HTR-8/SVneo (cell line): ENCODE measurements around the gene WIPF2.

Source experiments
- DNase-seq: peaks from one replicate; pipeline ENCODE4 v3.0.0; 2011; ENCODE audit warnings: low spot score, mixed read lengths; ENCODE audit not compliant: insufficient read length
- FAIRE-seq: peaks from 2 replicates; lab custom pipeline; 2011; peaks lifted over from hg19 to GRCh38; lab: Jason Lieb, UNC

WIPF2 gene, protein sequence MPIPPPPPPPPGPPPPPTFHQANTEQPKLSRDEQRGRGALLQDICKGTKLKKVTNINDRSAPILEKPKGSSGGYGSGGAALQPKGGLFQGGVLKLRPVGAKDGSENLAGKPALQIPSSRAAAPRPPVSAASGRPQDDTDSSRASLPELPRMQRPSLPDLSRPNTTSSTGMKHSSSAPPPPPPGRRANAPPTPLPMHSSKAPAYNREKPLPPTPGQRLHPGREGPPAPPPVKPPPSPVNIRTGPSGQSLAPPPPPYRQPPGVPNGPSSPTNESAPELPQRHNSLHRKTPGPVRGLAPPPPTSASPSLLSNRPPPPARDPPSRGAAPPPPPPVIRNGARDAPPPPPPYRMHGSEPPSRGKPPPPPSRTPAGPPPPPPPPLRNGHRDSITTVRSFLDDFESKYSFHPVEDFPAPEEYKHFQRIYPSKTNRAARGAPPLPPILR

DNA sequence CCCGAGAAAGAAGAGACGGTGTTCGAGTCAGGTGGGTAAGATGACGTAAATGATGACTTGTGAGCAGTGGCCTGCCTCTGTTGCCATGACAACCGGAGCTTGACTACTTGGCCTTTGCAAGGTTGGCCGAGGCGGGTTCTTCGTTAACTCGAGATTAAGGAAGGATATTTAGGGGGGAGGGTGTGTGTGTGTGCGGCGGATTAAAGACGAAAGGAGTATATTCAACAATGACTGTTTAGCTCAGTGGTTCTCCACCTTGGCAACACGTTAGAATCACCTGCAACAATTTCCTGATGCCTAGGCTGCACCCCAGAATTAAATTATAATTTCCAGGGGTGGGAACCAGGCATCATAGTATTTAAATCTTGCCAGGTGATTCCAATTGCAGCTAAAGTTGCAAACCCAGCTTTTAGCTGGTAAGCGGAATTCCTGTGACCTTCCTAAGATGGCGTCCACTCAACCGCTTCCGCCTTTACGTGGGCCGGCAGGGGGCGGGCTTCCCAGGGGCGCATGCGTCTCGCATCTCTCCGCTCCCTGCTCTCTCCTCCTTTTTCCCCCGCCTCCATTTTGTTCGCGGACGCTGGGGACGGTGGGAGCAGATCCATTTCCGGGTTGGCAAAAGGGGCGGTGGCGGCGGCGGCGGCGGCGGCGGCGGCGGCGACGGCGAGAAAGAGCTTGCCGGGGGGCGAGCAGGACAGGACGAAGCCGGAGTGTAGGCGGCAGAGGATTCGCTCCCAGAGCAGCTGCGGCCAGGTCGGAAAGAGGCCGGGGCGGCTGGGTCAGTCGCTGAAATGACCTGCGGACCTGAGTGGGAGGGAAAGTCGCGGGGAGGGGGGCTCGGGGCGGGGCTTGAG lies at the start of gene WIPF2:
Gene WIPF2 (plus strand): TSS at position 565 of the 854 bp plus-strand sequence. CDS start 37,156 bp downstream, outside the sequence.
- peak; percentile 98 for DNase-seq
- peak; percentile 80 for FAIRE-seq

DNA sequence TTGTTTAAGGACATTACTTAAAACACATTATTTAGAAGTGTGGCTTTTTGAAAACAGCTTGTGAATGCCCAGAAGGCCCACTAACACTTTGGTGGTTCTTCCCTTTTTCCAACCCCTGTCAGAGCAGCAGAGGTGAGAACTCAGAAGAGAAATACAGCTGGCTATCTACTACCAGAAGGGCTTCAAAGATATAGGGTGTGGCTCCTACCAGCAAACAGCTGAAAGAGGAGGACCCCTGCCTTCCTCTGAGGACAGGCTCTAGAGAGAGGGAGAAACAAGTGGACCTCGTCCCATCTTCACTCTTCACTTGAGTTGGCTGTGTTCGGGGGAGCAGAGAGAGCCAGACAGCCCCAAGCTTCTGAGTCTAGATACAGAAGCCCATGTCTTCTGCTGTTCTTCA lies 48.8 kb upstream of the WIPF2 start:
- DNase-seq (no peak), FAIRE-seq (no peak)

DNA sequence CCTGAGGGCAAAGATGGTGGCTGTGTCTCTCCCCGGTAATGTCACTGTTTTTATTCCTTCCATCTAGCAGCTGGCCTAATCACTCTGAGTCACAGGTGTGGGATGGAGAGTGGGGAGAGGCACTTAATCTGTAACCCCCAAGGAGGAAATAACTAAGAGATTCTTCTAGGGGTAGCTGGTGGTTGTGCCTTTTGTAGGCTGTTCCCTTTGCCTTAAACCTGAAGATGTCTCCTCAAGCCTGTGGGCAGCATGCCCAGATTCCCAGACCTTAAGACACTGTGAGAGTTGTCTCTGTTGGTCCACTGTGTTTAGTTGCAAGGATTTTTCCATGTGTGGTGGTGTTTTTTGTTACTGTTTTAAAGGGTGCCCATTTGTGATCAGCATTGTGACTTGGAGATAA lies 47.4 kb upstream of the WIPF2 start:
- DNase-seq = no peak
- no peak for FAIRE-seq

DNA sequence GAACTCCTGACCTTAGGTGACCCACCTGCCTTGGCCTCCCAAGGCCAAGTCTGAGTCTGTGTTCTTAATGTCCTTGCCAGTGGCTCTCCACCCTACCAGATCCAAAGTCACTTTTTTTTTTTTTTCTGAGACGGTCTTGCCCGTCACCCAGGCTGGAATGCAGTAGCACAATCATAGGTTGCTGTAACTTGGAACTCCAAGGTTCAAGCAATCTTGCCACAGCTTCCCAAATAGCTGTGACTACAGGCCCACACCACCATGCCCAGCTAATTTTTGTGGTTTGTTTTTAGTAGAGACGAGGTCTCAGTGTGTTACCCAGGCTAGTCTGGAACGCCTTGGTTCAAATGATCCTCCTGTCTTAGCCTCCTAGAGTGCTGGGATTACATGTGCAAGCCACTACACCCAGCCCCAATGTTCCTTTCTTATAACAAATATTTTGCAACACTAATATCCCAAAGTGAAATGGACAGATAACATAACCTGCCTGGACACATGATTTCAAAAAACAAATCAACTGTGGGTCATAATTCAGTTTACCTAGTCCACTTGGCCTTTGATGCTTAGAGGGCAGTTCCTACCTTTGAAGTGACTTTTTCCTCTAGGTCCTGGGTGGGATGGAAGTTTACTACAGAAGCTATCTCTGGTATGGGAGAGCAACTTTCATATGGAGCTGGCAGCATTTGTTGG lies 45.9 kb upstream of the WIPF2 start:
- DNase-seq = no peak
- FAIRE-seq = no peak

DNA sequence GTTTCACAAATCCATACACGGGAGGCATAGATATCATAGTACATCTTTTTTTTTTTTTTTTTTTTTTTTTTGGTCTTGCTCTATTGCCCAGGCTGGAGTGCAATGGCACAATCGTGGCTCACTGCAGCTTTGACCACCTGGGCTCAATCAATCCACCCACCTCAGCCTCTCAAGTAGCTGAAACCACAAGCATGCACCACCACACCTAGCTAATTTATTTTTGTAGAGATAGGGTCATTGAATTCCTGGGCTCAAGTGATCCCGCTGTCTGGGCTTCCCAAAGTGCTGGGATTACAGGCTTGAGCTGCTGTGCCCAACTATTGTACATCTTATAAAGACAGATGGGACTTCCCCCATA lies 45.3 kb upstream of the WIPF2 start:
- DNase-seq (no peak), FAIRE-seq (no peak)

DNA sequence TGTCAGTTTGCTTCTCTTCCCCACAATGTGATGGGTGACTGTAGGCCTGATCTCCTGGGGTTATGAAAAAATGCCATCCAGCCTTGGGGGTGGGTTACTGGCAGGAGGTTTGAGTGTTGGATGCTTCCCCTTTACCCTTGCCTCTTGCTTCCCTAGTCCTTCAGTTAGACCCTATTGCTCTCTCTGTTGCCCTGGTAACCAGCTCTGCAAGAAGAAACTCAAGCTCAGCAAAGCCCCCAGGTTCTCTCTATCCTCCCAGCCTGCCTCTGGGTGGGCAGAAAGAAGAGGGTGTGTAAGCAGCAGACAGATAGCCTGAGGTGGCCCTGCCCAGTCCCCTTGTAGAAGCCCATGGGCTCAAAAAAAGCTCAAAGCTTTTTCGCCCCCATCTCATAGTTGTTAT lies 44.6 kb upstream of the WIPF2 start:
- DNase-seq (no peak), FAIRE-seq (no peak)

DNA sequence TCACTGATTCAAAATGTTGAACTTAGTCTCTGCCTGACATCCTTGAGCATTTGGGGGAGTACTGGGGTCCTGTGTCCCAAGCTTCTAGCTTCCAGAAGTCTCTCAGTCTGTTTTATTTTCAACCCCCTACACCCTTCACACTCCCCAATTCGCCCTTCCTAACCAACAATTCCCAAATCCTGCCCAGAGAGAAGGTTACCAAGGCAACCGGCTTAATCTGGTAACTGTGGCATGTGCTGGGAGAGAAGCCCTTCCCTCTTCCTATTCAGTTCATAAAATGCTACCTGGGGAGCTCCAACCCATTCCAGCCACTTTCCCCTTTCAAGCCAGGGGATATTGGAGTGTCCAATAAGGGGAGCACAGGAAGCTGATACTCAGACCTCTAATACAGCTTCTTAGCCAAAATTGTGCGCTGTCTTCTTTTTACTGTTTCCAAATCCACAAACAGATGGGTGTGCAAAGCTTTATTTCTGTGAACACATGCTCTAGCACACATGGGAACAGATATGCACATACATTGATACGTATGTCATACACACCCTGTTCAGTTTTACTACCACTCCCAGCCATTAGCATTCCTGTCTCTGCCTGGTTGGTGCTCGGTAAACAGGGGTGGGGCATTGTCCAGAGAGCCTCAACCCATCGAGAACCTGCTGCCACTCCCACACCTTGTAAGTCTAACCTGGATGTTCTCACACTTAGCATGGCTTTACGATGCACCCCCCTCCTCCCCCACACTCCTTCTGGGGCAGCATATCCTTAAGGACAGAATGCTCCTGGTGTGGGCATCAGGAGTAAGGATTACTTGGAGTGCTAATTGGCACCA lies 43.0 kb upstream of the WIPF2 start:
- DNase-seq = no peak
- peak; percentile 89 for FAIRE-seq

DNA sequence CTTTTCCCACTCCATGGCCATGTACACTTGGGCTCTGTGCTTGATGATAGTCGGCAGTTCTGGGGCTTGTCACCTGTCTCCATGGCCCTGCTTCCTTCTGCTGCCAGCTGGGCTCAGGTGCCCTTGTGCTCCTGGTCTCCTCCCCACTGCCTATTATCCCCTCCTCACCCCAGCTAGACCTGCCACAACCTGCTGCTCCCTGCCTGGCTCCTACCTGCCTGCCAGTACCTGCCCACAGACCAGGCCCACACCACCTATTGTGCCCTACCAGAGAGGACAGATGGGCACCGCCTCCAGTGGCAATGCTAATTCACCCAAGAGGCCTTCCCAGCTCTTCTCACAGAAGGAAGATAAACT lies 42.4 kb upstream of the WIPF2 start:
- no peak for DNase-seq
- peak; percentile 58 for FAIRE-seq

DNA sequence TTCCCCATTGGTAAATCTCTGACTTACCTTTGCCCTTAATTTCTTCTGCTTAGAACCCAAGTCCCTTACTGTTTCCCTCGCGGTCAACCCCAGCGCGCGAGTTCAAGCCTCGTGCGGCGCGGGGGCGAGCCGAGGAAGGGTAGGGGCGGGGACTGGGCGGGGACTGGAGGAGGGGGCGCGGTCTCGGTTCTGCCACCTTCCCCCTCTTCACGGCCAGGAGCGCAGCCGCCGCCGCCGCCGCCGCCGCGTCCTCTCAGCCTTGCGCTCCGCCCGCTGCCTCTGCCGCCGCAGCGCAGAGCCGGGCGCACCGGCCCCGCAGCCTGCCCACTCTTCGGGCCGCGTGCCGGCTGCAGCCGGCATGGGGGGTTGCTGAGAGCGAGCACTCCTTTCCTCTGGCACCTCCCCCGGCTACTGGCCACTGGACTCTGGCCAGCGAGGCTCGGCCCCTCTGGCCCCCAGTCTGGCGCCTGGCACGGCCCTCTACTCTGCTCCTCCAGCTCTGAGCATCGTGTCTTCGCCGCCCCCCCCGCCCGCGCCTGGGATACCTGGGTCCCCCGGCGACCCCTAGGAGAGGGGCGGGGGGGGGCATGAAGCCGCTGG lies 41.7 kb upstream of the WIPF2 start, which contains the start of gene RAPGEFL1:
Gene RAPGEFL1 (plus strand): TSS at position 196 of the 600 bp plus-strand sequence. CDS start 392 bp downstream, at position 588.
- FAIRE-seq (peak; percentile 54), DNase-seq (no peak)

DNA sequence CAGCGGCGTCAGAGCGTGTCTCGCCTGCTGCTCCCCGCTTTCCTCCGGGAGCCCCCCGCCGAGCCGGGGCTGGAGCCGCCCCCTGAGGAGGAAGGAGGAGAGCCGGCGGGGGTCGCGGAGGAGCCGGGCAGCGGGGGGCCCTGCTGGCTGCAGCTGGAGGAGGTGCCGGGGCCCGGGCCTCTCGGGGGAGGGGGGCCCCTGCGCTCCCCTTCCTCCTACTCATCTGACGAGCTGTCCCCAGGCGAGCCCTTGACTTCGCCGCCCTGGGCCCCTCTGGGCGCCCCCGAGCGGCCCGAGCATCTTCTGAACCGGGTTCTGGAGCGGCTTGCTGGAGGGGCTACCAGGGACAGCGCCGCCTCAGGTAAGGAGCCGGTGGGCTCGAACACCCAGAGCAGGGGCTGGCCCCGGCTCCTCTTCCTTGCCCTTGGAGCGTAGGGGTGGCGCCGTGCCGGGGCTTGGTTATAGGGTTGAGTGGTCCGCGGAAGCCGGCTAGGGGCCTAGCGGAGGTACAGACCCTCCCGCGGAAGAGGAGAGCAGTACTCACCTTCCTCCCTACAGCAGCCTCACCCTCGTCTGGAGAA lies 41.0 kb upstream of the WIPF2 start:
- FAIRE-seq (no peak), DNase-seq (no peak)

DNA sequence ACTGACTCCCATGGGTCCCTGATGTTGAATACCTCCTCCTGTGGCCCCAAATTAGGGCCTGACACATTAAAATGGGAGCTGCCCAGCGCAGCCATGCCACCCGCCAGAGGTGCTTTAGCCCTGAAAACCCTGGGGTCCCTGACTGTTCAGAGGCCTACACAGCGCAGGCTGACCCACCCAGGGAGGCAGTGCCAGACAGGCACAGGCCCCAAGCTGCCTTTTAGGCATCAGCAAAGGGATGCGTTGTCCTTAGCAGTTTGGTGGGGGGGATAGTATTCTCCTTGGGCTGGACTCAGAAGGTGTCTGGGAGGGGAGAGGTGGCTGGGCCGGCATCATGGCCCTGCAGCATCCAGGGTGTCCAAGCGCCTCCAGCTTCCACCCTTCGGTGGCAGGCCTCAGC lies 40.4 kb upstream of the WIPF2 start:
- DNase-seq (no peak), FAIRE-seq (no peak)

DNA sequence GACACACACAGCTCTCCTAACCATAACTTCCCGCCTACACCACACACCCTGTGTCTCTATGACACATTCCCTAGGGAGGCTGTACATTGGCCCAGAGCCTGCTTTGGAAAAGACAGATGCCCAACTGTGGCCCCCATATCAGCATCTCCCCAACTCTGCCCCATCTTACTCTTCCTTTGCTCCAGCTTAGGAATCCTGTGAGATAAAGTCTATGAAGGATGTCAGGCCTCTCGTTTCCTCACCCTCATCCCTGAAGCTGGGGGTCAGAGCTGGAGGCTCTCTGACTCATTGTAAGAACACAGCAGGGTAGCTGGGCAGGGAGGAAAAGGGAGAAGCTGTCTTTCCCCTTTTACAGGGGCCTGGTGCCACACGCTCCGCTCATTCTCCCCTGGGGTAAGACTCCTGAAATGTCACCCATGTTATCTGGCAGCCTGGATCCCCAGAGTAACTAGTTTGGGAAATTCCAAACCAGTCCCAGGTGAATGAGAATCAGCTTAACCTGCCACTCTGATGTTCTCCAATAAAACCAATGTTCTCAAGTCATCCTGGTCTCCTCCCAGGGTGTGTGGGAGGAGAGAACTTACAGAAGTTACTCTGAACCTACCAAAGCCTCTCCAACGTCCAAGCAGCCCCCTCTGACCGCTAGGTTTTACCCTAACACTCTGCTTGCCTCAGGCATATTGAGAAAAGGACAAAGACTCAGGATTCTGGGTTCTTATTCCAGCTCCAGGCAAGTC lies 39.0 kb upstream of the WIPF2 start:
- DNase-seq = peak; percentile 54

DNA sequence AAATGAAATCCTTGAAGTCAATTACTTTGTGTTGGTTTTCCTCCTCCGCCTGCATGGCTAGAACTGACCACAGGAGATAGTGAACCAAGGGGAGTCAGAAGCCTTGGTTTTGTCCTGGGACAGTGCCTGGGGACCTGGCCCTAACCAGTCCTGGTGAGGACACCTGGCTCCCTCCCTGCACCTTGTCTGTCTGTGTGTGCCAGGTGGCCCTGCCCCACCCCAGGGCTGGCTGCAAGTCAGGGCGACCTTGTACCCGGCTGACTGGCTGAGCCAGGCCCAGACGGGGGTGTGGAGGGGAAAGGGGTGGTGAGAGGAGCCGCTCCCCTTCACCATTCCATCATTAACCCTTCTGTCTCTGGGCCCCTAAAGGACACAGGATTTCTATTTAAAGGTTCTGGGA lies 38.4 kb upstream of the WIPF2 start:
- DNase-seq (no peak), FAIRE-seq (peak; percentile 42)

More for the DNA sequence above, 39.0 kb upstream of the WIPF2 start:
- FAIRE-seq = peak; percentile 20

DNA sequence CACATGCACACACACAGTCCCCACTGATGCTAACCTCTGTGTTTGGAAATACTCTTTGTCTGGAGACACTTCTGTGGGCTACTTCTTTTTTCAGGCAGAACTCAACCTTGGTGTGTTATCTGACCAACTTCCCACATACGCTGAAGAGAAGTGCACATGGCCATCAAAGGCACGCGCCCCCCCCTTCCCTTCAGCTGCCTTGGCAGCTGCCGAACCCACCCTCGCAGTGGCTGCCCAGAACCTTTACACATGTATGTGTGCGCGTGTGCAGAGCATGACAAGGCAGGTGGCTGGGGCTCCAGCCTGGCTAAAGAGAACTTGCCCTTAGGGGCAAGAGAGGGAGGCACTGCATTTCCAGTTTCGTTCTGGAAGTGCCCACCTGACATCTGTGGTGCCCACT lies 37.9 kb upstream of the WIPF2 start:
- DNase-seq = no peak
- no peak for FAIRE-seq

DNA sequence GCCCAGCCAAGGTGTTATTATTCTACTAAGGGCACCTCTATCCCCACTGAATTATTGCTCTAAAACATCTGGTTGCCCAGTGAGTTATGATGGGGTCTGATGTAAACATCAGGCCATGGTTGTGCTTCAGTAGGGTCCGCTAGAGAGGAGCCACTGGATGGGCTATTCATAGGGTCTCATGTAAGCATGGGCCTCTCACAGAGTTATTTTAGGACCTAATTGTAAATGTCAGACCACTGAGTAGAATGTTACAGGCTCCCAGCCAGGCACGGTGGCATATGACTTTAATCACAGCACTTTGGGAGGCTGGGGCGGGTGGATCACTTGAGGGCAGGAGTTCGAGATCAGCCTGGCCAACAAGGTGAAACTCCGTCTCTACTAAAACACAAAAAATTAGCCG lies 36.5 kb upstream of the WIPF2 start:
- DNase-seq = no peak
- peak; percentile 20 for FAIRE-seq

DNA sequence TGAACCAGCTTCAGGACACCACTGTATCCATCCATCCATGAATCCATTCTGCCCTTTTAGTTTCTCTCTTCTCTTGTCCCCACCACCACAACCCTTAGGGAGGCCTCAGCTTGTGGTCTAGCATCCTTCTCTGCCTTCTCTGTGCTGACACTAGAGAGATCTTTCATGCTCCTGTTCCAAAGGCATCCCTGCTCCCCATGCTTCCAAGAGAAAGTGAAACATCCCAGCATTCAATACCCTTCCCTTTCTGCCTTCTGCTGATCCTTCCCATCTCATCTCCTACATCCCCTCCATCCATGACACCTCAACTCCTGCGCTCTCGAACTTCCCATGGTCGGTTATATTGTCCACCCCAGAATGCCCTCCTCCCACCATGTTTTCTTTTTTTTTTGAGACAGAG lies 31.9 kb upstream of the WIPF2 start:
- no peak for DNase-seq
- FAIRE-seq = no peak

DNA sequence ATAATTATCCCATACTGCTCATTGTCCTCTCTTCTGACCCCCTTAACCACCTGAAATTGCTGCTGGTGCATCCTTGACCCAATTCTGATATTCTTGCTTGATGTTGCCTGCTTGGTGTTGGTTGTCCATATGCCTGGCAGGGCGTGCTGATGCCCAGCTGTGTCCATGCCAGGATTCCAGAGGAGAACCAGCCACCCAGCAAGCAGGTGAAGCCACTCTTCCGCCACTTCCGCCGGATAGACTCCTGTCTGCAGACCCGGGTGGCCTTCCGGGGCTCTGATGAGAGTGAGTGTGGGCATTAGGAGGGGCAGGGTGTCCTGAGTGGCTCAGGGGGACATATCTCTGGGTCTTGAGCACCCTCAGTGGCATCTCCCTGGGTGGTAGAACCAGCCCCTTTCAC lies 30.4 kb upstream of the WIPF2 start:
- FAIRE-seq = peak; percentile 59
- DNase-seq = no peak

DNA sequence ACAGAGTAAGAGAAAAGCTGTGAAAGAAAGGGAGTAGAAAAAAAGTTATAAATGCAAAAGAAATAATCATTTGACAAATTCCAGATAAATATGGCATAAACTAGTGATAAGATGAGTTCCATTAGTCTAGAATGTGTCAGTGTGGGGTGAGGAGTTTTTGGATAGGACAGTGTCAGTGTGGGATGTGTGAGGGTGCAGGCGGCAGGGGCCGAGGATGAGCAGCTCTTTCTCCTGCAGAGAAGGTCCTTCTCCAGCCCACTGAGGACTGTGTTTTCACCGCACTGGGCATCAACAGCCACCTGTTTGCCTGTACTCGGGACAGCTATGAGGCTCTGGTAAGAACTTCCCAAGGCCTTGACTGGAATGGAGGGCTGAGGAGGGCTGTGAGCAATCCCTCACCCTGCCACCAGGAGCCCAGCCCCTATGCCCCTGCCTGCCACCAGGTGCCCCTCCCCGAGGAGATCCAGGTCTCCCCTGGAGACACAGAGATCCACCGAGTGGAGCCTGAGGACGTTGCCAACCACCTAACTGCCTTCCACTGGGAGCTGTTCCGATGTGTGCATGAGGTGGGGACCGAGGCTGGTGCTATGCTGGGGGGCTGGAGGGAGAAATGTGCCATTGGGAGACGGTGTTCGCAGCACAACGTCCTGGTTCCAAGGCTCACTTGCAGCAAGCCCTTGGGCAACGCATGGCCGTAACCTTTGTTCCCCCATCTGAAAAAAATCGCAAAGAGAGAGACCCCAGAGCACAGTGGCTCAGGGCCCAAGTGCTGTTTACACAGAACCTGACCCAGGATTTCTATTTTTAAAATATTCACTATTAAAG lies 28.7 kb upstream of the WIPF2 start:
- FAIRE-seq (peak; percentile 80), DNase-seq (peak; percentile 45)
